HEK293 (cell line): Measurements from ENCODE around the gene SET.
A peak's percentile ranks its signal among the peaks of the same experiment; 100 is the strongest.

ENCODE experiments used
- FEZF1 ChIP-seq: fragments of 450-650 bp; formaldehyde crosslinking; IDR thresholded peaks from 2 replicates; pipeline ENCODE4 v1.5.1; 2016; ENCODE audit warnings: missing biosample characterization, missing genetic modification characterization
- GLI2 ChIP-seq: fragments of 450-650 bp; formaldehyde crosslinking; IDR thresholded peaks from 2 replicates; pipeline ENCODE4; 2017; ENCODE audit warnings: missing biosample characterization, missing genetic modification characterization, low read depth, borderline replicate concordance
- KLF1 ChIP-seq: fragments of 450-650 bp; formaldehyde crosslinking; IDR thresholded peaks from 2 replicates; pipeline ENCODE4 v1.5.1; 2016; ENCODE audit warnings: missing biosample characterization, missing genetic modification characterization
- KLF9 ChIP-seq: fragments of 450-650 bp; formaldehyde crosslinking; IDR thresholded peaks from 2 replicates; pipeline ENCODE4 v1.5.1; 2016; ENCODE audit warnings: missing biosample characterization, missing genetic modification characterization, low read depth
- SP2 ChIP-seq: fragments of 450-650 bp; formaldehyde crosslinking; IDR thresholded peaks from 2 replicates; pipeline ENCODE4 v1.5.1; 2016; ENCODE audit warnings: missing biosample characterization, missing genetic modification characterization
- ZBTB48 ChIP-seq: fragments of 450-650 bp; formaldehyde crosslinking; IDR thresholded peaks from 2 replicates; pipeline ENCODE4 v1.5.1; 2016; ENCODE audit warnings: missing biosample characterization, missing genetic modification characterization
- ZBTB8A ChIP-seq: fragments of 450-650 bp; formaldehyde crosslinking; IDR thresholded peaks from 2 replicates; pipeline ENCODE4 v1.5.1; 2016; ENCODE audit warnings: missing biosample characterization, missing genetic modification characterization
- ZNF112 ChIP-seq: fragments of 450-650 bp; formaldehyde crosslinking; IDR thresholded peaks from 2 replicates; pipeline ENCODE4 v1.5.0; 2017; ENCODE audit warnings: missing biosample characterization, missing genetic modification characterization
- ZNF140 ChIP-seq: fragments of 450-650 bp; formaldehyde crosslinking; IDR thresholded peaks from 2 replicates; pipeline ENCODE4 v1.5.1; 2016; ENCODE audit warnings: missing biosample characterization, missing genetic modification characterization
- ZNF155 ChIP-seq: fragments of 450-650 bp; formaldehyde crosslinking; IDR thresholded peaks from 2 replicates; pipeline ENCODE4 v1.5.1; 2016; ENCODE audit warnings: missing biosample characterization, missing genetic modification characterization
- ZNF202 ChIP-seq: fragments of 450-650 bp; formaldehyde crosslinking; IDR thresholded peaks from 2 replicates; pipeline ENCODE4 v1.5.1; 2016; ENCODE audit warnings: missing biosample characterization, missing genetic modification characterization, borderline replicate concordance
- ZNF23 ChIP-seq: fragments of 450-650 bp; formaldehyde crosslinking; IDR thresholded peaks from 2 replicates; pipeline ENCODE4 v1.5.1; 2016; ENCODE audit warnings: missing biosample characterization, missing genetic modification characterization, borderline replicate concordance
- ZNF335 ChIP-seq: fragments of 450-650 bp; formaldehyde crosslinking; conservative IDR thresholded peaks from 2 replicates; pipeline ENCODE4 v1.5.1; 2016; ENCODE audit warnings: missing biosample characterization, missing genetic modification characterization
- ZNF354C ChIP-seq: fragments of 450-650 bp; formaldehyde crosslinking; IDR thresholded peaks from 2 replicates; pipeline ENCODE4 v1.5.1; 2016; ENCODE audit warnings: missing biosample characterization, missing genetic modification characterization, low read depth, borderline replicate concordance
- ZNF404 ChIP-seq: fragments of 450-650 bp; formaldehyde crosslinking; IDR thresholded peaks from 2 replicates; pipeline ENCODE4 v1.5.1; 2017; ENCODE audit warnings: missing biosample characterization, missing genetic modification characterization
- ZNF433 ChIP-seq: fragments of 450-650 bp; formaldehyde crosslinking; IDR thresholded peaks from 2 replicates; pipeline ENCODE4 v1.5.1; 2016; ENCODE audit warnings: missing biosample characterization, missing genetic modification characterization, low read depth
- ZNF571 ChIP-seq: fragments of 450-650 bp; formaldehyde crosslinking; IDR thresholded peaks from 2 replicates; pipeline ENCODE4 v1.5.0; 2017; ENCODE audit warnings: missing biosample characterization, missing genetic modification characterization
- ZNF600 ChIP-seq: fragments of 450-650 bp; formaldehyde crosslinking; IDR thresholded peaks from 2 replicates; pipeline ENCODE4 v1.5.1; 2016; ENCODE audit warnings: missing biosample characterization, missing genetic modification characterization
- ZNF623 ChIP-seq: fragments of 450-650 bp; formaldehyde crosslinking; IDR thresholded peaks from 2 replicates; pipeline ENCODE4 v1.5.1; 2016; ENCODE audit warnings: missing biosample characterization, missing genetic modification characterization
- ZNF624 ChIP-seq: fragments of 450-650 bp; formaldehyde crosslinking; IDR thresholded peaks from 2 replicates; pipeline ENCODE4 v1.5.1; 2017; ENCODE audit warnings: missing biosample characterization, missing genetic modification characterization
- ZNF670 ChIP-seq: fragments of 450-650 bp; formaldehyde crosslinking; IDR thresholded peaks from 2 replicates; pipeline ENCODE4 v1.5.1; 2016; ENCODE audit warnings: missing biosample characterization, missing genetic modification characterization, low read depth
- ZNF677 ChIP-seq: fragments of 450-650 bp; IDR thresholded peaks from 2 replicates; pipeline ENCODE4 v1.5.0; 2018; ENCODE audit warnings: missing biosample characterization, mild to moderate bottlenecking, missing genetic modification characterization, moderate library complexity
- ZNF791 ChIP-seq: fragments of 450-650 bp; formaldehyde crosslinking; IDR thresholded peaks from 2 replicates; pipeline ENCODE4 v1.5.1; 2016; ENCODE audit warnings: missing biosample characterization, missing genetic modification characterization
- TF ChIP-seq, protein P1 (sequence below): fragments of 450-650 bp; IDR thresholded peaks from 2 replicates; pipeline ENCODE4 v1.5.1; 2018; ENCODE audit warnings: missing biosample characterization, missing genetic modification characterization
- TF ChIP-seq, protein P2 (sequence below): fragments of 450-650 bp; formaldehyde crosslinking; IDR thresholded peaks from 2 replicates; pipeline ENCODE4 v1.5.1; 2016; ENCODE audit warnings: missing biosample characterization, missing genetic modification characterization, low read depth
- TF ChIP-seq, protein P3 (sequence below): fragments of 450-650 bp; formaldehyde crosslinking; IDR thresholded peaks from 2 replicates; pipeline ENCODE4 v1.5.1; 2016; ENCODE audit warnings: missing biosample characterization, missing genetic modification characterization
- TF ChIP-seq, protein P4 (sequence below): fragments of 450-650 bp; formaldehyde crosslinking; IDR thresholded peaks from 2 replicates; pipeline ENCODE4 v1.5.1; 2016; ENCODE audit warnings: missing biosample characterization, missing genetic modification characterization
- TF ChIP-seq, protein P5 (sequence below): fragments of 450-650 bp; formaldehyde crosslinking; IDR thresholded peaks from 2 replicates; pipeline ENCODE4 v1.5.1; 2016; ENCODE audit warnings: missing biosample characterization, missing genetic modification characterization
- TF ChIP-seq, protein P6 (sequence below): fragments of 450-650 bp; formaldehyde crosslinking; IDR thresholded peaks from 2 replicates; pipeline ENCODE4 v1.5.1; 2016; ENCODE audit warnings: missing biosample characterization, missing genetic modification characterization

The SET gene

DNA sequence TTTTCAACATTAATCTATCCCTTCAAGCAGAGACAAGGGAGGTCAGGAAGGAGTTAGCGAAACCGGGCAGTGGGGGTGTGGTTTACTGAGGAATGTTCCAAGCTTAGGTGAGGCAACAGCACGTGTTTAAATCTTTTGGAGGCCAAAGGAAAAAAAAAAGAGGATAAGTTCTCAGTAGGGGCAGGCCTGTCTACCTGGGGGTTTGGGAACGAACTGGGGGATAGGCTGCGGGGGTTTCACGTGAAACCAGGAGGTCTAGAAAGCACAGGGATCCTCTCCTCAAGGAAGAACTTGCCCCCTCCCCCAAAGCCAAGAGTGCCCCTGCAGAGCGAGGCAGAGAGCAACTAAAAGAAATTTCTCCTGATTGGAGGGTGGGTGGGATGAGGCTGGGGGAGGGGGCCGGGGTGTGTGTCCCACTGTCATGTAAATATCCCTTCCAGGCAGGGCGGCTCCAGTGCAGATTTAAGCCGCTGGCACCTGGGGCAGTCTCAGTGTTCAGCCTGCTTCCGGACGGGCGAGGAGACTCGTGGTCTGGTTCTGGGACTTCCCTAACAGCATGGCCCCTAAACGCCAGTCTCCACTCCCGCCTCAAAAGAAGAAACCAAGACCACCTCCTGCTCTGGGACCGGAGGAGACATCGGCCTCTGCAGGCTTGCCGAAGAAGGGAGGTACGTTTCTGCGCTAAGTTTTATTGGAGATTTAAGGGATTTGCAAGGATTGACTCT, 5.5 kb upstream of the SET start (continued):
- no peak for TF ChIP-seq GLI2 (tag by site-specific recombination)
- no peak for TF ChIP-seq ZNF624 (tag by site-specific recombination)
- TF ChIP-seq ZBTB48 = peak; percentile 99
- TF ChIP-seq, protein P1, sequence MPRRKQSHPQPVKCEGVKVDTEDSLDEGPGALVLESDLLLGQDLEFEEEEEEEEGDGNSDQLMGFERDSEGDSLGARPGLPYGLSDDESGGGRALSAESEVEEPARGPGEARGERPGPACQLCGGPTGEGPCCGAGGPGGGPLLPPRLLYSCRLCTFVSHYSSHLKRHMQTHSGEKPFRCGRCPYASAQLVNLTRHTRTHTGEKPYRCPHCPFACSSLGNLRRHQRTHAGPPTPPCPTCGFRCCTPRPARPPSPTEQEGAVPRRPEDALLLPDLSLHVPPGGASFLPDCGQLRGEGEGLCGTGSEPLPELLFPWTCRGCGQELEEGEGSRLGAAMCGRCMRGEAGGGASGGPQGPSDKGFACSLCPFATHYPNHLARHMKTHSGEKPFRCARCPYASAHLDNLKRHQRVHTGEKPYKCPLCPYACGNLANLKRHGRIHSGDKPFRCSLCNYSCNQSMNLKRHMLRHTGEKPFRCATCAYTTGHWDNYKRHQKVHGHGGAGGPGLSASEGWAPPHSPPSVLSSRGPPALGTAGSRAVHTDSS (tag by site-specific recombination) = no peak
- TF ChIP-seq, protein P2, sequence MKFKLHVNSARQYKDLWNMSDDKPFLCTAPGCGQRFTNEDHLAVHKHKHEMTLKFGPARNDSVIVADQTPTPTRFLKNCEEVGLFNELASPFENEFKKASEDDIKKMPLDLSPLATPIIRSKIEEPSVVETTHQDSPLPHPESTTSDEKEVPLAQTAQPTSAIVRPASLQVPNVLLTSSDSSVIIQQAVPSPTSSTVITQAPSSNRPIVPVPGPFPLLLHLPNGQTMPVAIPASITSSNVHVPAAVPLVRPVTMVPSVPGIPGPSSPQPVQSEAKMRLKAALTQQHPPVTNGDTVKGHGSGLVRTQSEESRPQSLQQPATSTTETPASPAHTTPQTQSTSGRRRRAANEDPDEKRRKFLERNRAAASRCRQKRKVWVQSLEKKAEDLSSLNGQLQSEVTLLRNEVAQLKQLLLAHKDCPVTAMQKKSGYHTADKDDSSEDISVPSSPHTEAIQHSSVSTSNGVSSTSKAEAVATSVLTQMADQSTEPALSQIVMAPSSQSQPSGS = no peak
- TF ChIP-seq KLF1 (tag by site-specific recombination) = peak; percentile 54
- TF ChIP-seq ZNF23 = no peak
- no peak for TF ChIP-seq ZNF404 (tag by site-specific recombination)
- TF ChIP-seq ZNF677 = no peak
- TF ChIP-seq ZNF623 (tag by site-specific recombination) = no peak
- no peak for TF ChIP-seq ZNF571 (tag by site-specific recombination)
- TF ChIP-seq, protein P3, sequence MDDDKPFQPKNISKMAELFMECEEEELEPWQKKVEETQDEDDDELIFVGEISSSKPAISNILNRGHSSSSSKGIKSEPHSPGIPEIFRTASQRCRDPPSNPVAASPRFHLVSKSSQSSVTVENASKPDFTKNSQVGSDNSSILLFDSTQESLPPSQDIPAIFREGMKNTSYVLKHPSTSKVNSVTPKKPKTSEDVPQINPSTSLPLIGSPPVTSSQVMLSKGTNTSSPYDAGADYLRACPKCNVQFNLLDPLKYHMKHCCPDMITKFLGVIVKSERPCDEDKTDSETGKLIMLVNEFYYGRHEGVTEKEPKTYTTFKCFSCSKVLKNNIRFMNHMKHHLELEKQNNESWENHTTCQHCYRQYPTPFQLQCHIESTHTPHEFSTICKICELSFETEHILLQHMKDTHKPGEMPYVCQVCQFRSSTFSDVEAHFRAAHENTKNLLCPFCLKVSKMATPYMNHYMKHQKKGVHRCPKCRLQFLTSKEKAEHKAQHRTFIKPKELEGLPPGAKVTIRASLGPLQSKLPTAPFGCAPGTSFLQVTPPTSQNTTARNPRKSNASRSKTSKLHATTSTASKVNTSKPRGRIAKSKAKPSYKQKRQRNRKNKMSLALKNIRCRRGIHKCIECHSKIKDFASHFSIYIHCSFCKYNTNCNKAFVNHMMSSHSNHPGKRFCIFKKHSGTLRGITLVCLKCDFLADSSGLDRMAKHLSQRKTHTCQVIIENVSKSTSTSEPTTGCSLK (tag by site-specific recombination) = no peak
- no peak for TF ChIP-seq ZNF670 (tag by site-specific recombination)
- TF ChIP-seq ZNF354C (tag by site-specific recombination) = no peak
- TF ChIP-seq ZNF112 (tag by site-specific recombination) = no peak
- TF ChIP-seq ZNF433 (tag by site-specific recombination) = no peak
- peak; percentile 29; the same call in 1 of the 2 replicates for TF ChIP-seq ZNF600
- TF ChIP-seq ZNF202 (tag by site-specific recombination) = no peak
- TF ChIP-seq ZNF335 (tag by site-specific recombination) = peak; percentile 64
- no peak for TF ChIP-seq FEZF1
- 0 out of 2 replicates have a peak, but pooled peaks have one; percentile 5 for TF ChIP-seq SP2 (tag by site-specific recombination)
- TF ChIP-seq, protein P4, sequence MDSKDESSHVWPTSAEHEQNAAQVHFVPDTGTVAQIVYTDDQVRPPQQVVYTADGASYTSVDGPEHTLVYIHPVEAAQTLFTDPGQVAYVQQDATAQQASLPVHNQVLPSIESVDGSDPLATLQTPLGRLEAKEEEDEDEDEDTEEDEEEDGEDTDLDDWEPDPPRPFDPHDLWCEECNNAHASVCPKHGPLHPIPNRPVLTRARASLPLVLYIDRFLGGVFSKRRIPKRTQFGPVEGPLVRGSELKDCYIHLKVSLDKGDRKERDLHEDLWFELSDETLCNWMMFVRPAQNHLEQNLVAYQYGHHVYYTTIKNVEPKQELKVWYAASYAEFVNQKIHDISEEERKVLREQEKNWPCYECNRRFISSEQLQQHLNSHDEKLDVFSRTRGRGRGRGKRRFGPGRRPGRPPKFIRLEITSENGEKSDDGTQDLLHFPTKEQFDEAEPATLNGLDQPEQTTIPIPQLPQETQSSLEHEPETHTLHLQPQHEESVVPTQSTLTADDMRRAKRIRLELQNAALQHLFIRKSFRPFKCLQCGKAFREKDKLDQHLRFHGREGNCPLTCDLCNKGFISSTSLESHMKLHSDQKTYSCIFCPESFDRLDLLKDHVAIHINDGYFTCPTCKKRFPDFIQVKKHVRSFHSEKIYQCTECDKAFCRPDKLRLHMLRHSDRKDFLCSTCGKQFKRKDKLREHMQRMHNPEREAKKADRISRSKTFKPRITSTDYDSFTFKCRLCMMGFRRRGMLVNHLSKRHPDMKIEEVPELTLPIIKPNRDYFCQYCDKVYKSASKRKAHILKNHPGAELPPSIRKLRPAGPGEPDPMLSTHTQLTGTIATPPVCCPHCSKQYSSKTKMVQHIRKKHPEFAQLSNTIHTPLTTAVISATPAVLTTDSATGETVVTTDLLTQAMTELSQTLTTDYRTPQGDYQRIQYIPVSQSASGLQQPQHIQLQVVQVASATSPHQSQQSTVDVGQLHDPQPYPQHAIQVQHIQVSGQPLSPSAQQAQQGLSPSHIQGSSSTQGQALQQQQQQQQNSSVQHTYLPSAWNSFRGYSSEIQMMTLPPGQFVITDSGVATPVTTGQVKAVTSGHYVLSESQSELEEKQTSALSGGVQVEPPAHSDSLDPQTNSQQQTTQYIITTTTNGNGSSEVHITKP = peak; percentile 99
- TF ChIP-seq ZBTB8A (tag by site-specific recombination) = no peak
- TF ChIP-seq ZNF155 = no peak
- no peak for TF ChIP-seq KLF9 (tag by site-specific recombination)
- TF ChIP-seq ZNF140 (tag by site-specific recombination) = no peak
- TF ChIP-seq, protein P5, sequence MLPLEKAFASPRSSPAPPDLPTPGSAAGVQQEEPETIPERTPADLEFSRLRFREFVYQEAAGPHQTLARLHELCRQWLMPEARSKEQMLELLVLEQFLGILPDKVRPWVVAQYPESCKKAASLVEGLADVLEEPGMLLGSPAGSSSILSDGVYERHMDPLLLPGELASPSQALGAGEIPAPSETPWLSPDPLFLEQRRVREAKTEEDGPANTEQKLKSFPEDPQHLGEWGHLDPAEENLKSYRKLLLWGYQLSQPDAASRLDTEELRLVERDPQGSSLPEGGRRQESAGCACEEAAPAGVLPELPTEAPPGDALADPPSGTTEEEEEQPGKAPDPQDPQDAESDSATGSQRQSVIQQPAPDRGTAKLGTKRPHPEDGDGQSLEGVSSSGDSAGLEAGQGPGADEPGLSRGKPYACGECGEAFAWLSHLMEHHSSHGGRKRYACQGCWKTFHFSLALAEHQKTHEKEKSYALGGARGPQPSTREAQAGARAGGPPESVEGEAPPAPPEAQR (tag by site-specific recombination) = no peak
- TF ChIP-seq ZNF791 (tag by site-specific recombination) = no peak
- TF ChIP-seq, protein P6, sequence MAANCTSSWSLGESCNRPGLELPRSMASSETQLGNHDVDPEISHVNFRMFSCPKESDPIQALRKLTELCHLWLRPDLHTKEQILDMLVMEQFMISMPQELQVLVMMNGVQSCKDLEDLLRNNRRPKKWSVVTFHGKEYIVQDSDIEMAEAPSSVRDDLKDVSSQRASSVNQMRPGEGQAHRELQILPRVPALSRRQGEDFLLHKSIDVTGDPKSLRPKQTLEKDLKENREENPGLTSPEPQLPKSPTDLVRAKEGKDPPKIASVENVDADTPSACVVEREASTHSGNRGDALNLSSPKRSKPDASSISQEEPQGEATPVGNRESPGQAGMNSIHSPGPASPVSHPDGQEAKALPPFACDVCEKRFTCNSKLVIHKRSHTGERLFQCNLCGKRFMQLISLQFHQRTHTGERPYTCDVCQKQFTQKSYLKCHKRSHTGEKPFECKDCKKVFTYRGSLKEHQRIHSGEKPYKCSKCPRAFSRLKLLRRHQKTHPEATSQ (tag by site-specific recombination) = no peak
